ENCODE results near the gene IL12RB1.
A peak's percentile ranks its signal among the peaks of the same experiment; 100 is the strongest.
"Not testable (repeated sequence)": the region's sequence is repeated elsewhere in the genome, so short reads cannot be mapped to it uniquely, and the experiment has no call there.

The IL12RB1 gene

DNA sequence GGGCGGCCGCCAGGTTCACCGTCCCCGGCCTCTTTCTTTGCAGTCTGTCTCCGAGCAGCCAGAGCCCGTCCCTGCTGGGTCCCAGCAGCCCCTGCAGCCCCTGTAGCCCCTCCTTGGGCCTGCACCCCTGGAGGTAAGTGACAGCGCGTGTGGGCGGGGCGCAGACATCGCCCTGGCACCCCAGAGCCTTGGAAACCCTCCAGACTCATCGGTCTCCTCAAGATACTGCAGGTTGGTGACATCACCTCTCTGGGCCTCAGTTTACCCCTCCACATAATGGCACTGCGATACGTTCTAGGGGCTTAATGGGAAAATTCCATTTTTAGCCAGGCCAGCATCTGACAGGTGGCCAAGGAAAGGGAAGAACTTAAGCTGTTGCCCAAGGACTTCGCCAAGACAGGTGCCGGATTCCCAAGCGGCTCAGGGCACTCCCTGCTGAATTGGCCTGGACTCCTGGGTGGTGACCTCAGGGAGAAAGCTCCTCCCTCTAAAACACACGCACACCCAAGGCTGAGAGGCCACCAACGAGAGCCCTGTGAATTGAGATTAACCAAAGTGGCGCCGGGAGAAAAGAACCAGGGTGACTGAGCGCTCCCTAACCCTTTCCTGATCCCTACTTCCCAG, 24.0 kb upstream of the IL12RB1 start:
- no peak for DNase-seq

GRCh38 chr19:18109733-18110608, 23.2 kb upstream of the IL12RB1 start:
- DNase-seq = no peak

GRCh38 chr19:18109341-18109732, 22.6 kb upstream of the IL12RB1 start:
- no peak for DNase-seq

- DNase-seq = no peak
Observed at GRCh38 chr19:18108897-18109296, 22.2 kb upstream of the IL12RB1 start.

- no peak for DNase-seq
Observed at GRCh38 chr19:18107235-18107634, 20.5 kb upstream of the IL12RB1 start.

DNA sequence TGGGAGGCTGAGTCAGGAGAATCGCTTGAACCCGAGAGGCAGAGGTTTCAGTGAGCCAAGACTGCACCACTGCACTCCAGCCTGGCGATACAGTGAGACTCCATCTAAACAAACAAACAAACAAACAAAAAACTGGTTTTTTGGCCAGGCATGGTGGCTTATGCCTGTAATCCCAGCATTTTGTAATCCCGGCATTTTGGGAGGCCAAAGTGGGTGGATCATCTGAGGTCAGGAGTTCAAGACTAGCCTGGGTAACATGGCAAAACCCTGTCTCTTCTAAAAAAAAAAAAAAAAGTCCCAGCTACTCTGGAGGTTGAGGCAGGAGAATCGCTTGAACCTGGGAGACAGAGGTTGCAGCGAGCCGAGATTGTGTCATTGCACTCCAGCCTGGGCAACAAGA, 18.5 kb upstream of the IL12RB1 start:
- DNase-seq = not testable (repeated sequence)

DNA sequence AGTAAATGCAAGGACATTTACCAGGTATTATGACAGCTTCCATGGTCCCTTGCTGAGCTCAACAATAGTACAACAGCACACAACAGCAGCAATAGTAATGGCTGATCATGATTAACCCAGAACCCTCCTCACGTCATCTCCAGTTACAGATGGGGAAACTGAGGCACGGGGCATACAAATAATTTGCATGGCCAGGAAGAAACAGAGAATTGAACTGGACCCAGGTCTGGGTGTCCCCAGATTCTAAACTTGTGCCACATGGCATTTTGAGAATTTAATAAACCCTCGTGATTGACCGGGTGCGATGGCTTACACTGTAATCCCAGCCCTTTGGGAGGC, 18.0 kb upstream of the IL12RB1 start:
- DNase-seq = no peak

DNA sequence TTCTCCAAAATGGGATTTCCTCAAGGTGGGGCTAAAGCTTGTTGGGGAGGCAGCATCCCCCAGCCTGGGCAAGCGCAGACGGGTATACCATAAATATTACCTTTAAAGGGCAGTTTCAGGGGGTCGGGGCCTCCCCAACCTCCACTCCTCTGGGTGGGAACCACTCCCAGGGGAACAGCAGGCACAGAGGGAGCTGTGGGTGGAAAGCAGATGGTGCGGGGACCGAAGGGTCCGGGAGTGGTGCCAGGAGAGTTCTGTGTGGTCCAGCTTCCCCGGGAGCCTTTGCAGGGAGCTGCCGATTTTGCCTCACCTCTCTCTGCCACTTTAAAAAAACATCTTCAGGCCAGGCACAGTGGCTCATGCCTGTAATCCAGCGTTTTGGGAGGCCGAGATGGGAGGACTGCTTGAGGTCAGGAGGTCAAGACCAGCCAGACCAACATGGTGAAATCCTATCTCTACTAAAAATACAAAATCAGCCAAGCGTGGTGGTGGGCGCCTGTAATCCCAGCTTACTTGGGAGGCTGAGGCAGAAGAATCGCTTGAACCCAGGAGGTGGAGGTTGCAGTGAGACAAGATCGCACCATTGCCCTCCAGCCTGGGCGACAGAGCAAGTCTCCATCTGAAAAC, 16.3 kb upstream of the IL12RB1 start:
- DNase-seq = no peak

DNA sequence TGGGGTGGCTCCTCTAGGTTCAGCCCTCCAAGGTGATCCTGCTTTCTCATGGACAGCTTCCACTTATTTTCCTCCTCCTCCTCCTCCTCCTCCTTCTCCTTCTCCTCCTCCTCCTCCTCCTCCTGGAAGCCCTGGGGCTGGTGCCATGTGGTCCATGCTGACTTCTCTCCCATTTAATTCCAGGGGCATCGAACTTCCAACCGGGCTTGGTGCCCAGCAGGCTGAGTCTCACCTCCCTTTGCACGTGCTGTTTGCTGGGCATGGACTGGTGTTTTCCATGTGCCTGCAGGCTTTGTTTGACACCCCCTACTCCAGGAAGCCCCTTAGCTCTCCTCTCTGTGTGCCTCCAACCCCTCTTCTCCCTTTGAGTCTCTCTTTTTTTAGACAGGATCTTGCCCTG, 14.5 kb upstream of the IL12RB1 start:
- no peak for DNase-seq

DNA sequence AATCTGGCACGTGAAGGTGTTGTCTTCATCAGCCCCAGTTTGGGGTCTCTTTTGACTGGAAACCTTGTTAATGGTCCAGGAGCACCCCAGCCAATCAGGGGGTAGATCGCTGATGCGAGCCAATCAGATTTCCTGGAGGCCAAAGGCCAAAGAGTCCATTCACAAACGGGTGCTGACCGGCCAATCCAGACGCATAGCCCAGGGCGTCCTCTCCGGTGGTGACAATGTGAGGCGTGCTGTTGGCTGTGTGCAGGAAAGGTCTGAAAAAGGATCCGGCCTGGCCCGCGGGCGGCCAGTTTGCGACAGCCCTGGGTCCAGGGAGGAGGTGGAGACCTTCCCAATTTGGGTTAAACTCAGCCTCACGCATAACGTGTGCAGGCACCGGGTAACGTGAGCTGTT, 14.0 kb upstream of the IL12RB1 start:
- no peak for DNase-seq

DNA sequence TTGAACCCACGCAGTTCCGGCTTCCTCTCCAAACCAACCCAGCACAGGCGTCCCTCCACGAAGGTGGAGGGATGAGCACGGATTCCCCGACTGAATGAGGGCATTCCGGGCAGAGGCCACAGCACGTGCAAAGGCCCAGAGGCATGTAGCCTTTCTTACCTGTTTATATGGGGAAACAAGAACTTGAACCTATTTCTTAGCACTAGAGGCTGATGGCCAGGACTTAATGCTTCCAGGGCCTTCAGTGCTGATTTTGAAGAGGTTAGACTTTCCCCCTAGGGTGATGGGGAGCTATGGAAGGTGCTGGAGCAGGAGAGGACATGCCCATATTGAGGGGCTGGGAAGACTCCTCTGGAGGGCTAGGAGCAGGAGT, 12.9 kb upstream of the IL12RB1 start:
- DNase-seq = no peak

GRCh38 chr19:18098891-18099622, 12.3 kb upstream of the IL12RB1 start:
- DNase-seq = no peak

DNA sequence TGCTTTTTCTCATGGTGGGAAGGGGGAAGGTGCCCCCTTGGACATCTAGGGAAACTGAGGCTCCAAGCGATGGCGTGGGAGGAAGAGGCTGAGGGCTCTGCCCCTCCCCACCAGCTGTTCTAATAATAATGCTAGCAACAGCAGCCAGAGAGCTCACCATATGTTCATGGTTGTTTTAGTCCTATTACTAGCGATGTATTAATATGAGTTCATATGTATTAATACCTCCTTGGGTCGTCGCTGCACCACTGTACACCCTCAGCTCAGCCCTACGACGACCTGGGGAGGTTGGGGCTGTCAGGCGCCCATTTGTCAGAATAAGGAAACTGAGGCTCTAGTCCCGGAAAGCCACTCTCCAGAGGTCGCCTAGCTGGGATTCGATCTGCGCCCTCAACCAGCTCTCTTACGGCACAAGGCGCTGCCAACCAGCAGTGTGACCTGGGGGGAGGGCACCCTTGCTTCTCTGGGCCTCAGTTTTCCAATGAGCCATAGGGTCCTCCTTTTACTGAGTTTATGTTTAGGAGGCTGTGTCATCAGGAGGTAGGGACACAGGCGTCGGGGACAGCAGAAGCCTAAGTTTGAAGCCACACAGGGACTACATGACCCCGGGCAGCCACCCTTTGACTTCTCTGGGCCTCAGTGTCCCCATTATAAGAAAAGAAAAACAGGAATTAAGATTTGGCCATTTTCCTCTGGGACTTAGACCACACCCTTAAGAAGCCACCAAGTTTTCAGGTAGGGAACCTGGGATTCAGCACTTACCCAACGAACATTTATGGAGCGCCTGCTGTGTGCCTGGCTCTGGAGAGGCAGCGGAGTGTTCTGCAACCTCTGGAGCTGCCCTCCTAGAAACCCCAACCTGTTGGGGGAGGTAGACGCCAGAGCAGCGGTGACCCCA, 11.5 kb upstream of the IL12RB1 start:
- no peak for DNase-seq

DNA sequence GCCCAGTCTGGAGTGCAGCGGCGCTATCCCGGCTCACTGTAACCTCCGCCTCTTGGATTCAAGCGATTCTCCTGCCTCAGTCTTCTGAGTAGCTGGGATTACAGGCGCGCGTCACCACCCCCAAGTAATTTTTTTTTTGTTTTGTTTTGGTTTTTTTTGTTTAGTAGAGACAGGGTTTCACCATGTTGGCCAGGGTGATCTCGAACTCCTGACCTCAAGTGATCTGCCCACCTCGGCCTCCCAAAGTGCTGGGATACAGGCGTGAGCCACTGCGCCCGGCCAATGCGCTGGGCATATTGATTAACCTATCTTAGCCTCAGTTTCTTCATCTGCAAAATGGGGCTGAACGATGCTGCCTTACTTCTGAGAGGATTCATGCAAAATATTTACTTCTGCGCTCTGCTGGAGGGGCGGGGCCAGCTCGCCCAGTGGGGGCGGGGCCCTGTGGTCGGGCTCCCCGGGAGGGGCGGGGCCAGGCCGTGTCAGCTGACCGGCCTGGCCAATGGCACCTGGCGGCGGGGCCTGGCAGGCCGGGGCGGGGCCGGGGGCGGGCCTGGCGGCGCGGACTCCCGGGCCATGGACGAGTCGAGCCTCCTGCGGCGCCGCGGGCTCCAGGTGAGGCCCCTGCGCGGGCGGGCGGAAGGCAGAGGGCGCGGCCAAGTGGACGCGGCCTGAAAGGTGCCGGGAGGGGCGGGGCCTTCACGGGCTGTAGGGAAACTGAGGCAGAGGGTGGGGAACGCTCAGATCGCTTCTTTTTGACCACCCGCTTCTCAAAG, 10.7 kb upstream of the IL12RB1 start, which contains the start of gene MAST3:
TSS of gene MAST3 (plus strand) at position 562 of the 776 bp plus-strand sequence. CDS start at position 577, 15 bp downstream.
- peak; percentile 82 for DNase-seq

GRCh38 chr19:18096258-18096657, 9.5 kb upstream of the IL12RB1 start:
- no peak for DNase-seq

GRCh38 chr19:18093439-18094161, 6.9 kb upstream of the IL12RB1 start:
- DNase-seq = no peak

DNA sequence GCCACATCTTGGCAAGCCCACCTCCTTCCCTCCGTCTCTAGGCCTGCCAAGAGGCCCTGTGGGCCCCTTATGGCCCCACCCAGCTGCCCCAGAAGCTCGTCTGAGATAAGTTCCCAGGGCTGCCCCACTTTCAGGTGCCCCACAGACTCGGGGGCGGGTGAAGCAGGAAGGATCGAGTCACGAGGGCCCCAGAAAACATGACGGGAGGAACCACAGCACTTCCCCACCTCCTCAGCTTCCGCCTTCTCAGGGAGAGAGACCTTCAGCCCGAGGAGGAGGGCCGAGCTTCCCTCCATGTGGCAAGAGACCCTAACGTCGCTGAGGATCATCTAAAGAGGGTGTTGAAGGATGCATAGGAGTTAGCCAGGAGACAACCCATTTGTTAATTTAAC, 4.5 kb upstream of the IL12RB1 start:
- DNase-seq = peak; percentile 81

- DNase-seq = no peak
Observed at GRCh38 chr19:18090545-18091216, 3.9 kb upstream of the IL12RB1 start.

GRCh38 chr19:18089726-18090125, 3.0 kb upstream of the IL12RB1 start:
- DNase-seq = no peak

DNA sequence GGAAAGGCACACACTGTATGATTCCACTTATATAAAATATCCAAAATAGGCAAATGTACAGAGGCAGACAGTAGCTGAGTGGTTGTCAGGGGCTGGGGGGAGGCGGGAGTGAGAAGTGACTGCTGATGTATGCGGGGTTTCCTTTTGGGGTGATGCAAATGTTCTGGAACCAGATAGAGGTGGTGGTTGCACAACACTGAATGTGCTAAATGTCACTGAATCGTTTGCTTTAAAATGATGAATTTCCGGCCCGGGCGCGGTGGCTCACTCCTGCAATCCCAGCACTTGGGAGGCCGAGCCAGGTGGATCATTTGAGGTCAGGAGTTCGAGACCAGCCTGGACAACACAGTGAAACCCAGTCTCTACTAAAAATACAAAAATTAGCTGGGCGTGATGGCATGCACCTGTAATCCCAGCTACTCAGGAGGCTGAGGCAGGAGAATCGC, 2.4 kb upstream of the IL12RB1 start:
- peak; percentile 56 for DNase-seq

Measured in activated T-cell treated with anti-CD3 and anti-CD28 coated beads for 4 hours (primary cell).